HG02678 (cell line): ENCODE data around the gene KLHL29.

Experiments used
- ATAC-seq: cut with Tn5 transposase; IDR thresholded peaks from one replicate; pipeline ENCODE4 v1.9.1; 2021; ENCODE audit warnings: mild to moderate bottlenecking, moderate library complexity; ENCODE audit not compliant: unreplicated experiment

The KLHL29 gene

DNA sequence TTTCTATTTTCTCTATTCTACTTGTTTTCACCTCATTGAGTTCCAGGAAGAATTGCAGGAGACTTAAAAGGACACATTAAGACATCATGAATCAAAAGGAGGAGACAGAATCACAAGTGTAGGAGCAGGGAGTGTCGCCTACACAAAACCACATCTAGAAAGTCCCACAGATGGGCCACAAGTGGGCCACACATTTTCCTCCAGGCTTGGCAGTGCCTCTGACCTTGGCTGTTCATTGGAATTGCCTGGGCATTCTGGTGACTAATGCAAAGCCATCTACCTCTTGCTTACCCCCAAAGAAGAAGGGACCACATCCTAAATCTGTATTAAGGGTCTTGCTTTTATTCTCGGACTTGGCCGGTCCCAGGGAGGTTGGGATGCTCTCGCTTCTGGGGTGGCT lies 103.6 kb downstream of the KLHL29 start:
- ATAC-seq: no peak

DNA sequence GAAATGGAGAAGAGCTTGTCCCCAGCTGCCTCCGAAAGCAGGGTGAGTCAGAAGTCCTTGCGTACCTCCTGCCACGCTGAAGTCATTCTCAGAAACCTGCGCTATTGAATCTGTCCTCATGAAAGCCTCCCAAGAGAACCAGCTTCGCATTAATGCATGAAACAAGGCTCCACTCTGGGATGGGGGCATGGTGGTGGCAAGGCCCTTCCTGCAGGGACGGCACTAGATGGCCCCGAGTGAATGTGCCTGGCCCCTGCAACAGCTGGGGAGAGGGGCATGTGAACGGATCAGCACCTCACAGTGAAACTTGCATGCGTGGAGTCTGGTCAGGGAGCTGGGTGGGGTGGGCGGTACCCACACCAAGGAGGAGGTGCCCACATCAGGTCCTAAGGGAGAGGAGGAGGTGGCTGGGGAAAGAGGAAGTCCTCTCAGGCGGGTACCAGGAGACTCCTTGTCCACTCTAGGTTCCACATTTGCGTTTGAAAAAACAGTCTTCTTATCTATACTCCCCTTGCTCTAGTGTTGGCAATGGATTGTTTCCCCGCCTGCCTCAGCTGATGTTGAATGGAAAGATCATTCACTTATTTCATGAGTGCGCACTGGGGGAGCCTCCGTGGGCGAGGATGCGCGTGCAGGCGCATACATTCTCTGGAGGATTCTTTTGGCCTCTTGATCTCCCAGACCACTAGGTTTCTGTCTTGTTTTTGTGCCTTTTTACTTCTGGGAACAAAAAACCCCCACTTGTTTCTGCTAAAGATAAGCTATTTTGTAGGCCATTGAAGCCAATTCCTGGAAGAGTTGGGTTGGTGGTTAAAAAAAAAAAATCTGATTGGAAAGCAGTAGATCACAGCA lies 104.7 kb downstream of the KLHL29 start:
- ATAC-seq: no peak

DNA sequence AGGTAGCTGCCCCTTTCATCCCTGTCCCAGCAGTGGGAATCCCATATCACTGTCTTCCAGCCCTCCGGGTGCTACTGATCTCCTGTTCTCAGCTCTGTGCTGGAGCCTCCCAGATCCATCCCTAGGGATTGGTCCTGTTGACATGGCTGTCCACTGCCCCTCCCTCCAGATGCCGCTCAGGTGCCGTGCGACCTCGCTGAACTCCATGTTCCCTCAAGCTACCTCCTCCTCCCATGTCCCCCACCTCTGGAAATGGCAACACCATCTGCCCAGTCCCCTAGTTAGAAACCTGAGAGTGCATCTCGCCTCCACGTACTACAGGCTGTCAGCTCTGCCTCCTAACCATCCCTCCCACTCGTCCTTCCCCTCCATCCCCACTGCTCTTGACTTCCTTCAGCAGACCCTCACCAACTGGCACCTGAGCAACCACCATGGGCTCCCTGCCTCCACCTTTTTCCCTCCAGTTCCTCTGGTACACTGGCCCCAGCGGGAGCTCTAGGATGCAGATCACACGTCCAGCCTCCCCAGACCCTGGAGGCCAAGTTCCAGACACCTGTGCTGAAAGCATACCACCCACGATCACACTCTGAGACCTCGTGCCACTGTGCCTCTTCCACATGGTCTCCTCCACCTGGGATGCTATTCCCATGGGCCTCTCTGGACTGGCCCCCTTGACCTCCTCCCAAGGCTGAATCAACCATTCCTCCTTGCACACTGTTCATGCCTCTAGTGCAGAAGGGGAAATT lies 106.8 kb downstream of the KLHL29 start:
- no peak for ATAC-seq

DNA sequence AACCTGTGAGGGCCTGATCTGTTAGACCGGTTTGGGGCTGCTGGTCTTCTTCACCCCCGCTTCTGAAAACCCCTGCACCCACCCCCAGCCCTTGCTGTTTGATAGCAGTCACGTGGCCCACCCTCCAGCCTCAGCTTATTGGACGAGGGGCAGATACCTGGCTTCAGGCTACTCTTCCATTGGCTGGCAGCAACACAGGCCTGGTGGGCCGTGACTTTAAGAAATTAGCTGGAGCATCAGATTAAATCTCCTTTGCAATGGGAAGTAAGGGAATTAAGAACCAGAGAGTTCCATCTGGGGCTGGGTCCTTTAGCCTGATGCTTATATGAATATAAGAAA lies 107.3 kb downstream of the KLHL29 start:
- no peak for ATAC-seq

DNA sequence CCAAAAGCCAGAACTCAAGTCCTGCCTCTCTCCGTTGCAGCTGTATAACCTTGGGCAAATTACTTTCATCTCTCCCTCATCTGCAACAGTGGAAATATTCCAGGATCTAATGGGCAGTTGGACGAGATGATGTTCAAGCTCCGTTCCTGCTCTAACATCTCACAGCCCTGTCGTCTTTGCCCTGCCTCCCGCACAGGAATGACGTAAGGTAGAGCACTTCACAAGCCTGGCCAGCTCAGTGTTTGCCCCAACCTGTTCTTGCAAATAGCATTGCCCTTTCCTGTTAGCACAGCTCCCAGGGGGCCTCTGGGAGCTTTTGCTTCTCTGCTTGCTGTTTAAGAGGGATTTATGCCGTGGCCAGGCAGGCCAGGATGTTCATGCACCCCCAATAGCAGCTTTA lies 107.9 kb downstream of the KLHL29 start:
- ATAC-seq: no peak

DNA sequence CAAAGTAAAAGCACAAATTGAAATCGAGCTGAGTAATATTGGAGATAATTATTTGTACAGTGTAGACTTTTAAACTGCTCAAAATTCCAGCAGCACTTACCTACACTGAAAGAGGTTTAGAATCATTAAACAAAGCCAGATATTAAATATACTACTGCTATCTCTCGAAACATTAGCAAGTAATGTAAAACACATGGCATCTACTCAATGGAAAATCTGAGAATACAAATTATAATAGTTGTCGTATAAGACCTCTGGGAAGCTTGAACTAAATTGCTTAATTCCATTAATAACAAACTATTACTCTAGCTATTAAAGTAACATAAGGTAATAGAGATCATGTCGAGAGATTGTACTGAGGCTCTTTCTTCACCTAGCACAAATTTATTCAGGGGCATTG lies 108.9 kb downstream of the KLHL29 start:
- no peak for ATAC-seq

DNA sequence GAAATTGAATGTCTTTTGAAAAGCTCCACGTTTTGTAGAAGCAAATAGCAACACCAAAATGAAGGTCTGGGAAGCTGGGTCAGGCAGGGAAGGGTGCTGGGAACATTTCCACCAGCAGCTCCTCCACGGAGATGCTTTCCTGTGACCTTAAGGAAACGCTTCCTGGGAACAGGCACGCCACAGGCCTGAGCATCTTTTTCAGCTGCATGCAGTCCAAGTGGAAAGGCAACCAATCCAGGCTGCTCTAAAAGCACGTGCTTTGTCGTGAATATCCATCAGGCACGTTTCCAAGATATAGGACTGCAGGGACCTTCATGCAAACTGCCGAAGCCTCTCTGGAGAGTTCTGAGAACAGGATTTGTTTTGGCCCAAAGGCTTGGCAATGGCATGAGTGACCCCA lies 109.3 kb downstream of the KLHL29 start:
- ATAC-seq: no peak

DNA sequence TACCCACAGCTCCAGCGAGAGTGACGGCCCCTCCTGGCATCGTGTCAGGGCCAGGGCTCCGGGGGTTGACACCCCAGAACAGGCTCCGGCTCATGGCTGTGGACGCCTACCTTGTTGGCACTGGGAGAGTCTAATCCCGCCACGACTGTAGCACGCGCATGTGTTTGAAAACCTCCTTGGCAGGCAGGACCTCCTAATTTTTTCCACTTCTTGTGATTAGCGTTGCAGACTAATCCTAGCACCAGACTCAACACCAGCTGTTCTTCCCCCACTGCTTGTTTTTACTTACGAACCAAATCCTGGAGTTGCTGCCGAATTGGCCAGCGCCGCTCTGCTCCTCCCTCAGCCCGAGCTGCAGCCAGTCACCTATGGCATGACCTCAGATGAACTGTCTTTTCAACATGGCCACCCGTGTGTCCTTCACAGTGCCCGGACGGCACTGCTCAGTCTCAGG lies 110.7 kb downstream of the KLHL29 start:
- ATAC-seq: no peak

DNA sequence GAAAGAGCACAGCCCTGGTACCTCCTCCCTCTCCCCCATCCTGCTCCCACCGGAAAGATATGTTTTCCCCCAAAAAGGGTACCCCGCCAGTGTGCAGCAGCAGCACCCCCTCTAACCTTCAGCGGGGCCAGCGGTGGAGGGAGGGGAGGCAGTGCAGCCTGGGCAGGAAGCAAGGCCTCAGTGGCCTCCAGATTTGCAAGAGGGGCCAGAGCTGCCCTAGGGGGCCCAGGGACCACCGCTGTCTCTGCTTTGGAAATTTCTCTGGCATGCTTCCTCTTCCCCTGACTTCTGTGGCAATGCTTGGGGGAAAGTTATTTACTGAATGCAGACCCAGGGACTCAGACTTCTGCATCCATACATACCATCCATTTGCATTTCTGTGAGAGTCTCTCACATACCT lies 111.5 kb downstream of the KLHL29 start:
- ATAC-seq: no peak

DNA sequence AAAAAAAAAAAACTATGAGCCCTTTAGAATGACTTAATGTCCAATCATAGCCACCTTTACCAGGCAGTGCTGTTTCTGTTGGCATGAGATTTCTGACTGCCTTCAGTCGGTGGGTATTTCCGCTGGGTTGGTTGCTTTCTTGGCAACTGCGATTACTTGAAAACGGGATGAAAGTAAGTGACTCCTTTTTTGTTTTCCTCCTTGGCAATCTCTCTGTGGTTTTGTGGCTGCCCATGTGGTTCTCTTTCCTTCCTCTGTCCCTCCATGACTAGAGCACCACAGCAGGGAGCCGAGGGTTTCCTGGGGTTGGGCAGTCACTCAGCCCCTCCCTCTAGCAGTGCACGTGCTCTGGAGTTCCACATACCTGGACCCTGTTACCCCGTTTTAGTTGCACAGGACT lies 112.1 kb downstream of the KLHL29 start:
- ATAC-seq: no peak

DNA sequence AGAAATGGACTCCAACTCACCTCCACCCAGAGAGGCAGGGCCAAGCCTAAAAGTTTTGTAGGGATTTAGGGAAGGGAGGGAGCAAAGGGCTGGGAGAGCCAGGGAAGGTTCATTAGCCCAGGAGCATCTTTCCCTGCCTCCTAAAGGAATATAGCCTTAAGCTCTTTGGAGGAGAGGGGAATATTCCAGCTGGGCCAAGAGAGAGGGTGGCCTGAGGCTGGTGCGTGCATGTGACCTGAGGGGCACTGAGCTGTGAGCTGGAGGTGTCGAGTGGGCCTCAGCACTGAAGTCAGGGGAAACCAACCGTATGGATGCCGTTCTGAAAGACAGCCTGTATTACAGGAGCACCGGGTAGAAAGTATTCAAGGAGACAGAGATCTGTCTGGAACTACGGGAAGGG lies 112.6 kb downstream of the KLHL29 start:
- no peak for ATAC-seq

DNA sequence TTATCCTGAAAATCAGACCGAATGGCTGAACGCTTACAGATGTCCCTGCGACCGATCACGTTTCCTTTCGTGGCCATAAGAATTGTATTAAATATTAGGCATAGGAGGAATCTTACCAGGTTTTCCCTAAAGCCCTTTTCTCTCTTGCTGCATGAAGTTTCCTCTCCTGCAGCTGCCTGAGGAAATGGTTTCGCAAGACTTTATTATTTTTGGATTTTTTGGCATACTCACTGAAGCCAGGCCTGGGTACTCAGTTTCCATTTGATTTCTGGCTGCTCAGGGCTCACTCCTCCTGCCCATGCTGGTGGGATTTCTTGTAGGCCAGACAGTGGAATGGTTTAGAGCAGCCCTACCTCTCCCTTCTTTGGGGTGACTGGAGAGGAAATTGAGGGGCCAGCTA lies 114.0 kb downstream of the KLHL29 start:
- no peak for ATAC-seq

DNA sequence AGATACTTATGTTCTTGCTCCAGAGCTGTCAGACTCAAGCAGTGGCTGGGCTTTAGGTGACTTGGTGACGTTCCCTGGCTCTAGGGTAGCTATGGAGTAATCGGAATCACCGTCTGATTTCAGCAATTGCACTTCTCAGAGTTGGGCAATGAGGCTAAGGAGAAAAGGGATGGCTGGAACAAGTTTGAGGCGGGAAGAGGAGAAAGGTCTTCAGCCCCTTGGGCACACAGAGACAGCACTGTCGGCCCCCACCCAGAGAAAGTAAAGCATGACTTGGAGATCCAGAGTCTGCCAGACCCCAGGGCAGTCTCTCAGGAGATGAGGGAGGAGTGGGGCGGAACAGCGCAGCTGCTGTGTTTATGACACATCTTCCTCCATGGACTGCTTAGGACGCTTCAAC lies 114.5 kb downstream of the KLHL29 start:
- no peak for ATAC-seq

DNA sequence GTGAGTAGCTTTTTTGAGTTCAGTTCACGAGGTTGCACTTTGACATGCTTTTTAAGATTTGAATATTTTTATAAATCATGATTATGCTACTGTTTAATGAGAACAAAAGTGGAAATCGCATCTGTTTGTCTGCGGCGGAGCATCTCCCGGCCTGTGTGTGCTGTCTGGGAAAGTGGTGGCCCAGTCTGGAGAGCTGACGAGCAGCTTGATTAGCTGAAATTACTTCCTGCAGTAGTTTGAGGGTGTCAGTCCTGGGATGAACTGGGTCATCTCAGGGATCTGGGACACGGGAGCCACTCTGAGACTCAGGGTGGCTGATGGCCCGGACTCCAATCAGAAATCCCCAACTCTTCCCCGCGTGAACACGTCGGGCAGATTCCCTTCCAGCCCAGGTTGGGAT lies 115.9 kb downstream of the KLHL29 start:
- ATAC-seq: no peak

DNA sequence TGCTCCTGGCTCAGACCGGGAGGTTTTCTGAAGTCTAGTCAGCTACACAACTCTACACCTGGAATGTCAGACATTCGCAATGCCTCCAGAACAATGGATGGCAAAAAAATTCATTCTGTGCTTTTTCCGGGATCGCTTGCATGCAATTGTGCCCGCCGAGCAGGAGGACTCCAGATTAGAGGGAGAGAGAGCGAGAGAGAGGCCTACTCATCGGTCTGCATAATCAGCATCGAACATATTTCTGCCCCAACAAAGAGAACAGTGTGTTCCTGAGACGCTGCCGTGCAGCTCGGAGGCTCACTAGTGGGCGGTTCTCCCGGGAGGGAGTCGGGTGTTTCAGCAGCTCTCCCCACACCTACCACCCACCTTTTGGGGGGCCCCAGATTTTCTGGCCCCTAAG lies 117.1 kb downstream of the KLHL29 start:
- no peak for ATAC-seq

DNA sequence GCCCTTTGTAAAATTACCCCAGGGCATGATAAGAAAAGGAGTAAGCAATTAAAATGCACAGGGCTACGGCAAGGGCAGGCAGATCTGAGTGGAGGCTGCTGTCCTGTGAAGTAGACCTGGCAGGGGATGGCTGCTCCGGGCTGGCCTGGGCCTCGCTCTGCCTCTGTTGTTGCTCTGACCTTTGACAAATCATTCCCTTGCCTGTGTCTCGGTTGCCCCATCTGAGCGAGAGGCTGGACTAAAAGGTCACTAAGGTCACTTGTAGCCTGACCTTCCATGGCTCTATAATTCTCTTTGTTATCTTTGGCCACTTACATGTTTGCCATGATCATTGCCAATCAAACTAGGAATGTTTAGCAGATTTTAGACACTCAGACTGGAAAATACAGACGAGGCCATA lies 118.1 kb downstream of the KLHL29 start:
- ATAC-seq: no peak

DNA sequence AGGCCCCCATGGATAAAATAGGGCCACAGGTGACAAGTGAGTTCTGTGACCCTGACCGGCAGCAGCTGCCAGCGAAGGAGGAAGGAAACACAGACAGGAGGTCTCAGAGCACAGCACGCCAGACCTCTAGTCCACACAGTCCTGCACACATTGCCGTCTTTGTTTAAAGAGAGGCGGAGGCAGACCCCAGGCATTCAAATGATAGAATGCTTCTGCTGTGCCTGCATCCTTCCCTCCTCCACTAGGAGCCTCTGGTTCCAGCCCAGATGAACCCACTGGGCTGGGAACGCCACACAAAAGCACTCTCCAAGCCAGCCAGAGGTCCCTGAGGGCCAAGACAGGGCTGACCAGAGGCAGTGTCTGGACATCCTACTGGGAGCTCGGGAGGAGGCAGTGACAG lies 118.7 kb downstream of the KLHL29 start:
- no peak for ATAC-seq

DNA sequence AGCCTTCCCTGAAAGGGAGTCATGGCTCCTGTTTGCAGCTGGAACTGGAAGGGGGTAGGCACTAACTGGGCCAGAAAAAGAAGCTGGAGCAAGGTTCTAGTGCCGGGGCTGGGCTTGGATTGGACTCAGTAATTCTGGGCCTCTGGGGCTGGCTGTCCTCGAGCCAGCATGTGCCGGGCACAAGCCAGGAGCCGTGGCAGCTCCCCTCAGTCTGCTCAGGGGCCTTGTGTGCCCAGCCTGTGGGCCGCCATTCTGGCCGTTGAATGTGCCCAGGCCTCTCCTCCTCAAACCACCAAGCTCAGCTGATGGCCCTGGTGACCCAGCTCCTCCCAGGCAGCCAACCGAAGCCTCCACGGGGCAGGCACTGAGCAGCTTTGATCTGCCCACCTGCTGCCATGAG lies 119.6 kb downstream of the KLHL29 start:
- ATAC-seq: no peak

DNA sequence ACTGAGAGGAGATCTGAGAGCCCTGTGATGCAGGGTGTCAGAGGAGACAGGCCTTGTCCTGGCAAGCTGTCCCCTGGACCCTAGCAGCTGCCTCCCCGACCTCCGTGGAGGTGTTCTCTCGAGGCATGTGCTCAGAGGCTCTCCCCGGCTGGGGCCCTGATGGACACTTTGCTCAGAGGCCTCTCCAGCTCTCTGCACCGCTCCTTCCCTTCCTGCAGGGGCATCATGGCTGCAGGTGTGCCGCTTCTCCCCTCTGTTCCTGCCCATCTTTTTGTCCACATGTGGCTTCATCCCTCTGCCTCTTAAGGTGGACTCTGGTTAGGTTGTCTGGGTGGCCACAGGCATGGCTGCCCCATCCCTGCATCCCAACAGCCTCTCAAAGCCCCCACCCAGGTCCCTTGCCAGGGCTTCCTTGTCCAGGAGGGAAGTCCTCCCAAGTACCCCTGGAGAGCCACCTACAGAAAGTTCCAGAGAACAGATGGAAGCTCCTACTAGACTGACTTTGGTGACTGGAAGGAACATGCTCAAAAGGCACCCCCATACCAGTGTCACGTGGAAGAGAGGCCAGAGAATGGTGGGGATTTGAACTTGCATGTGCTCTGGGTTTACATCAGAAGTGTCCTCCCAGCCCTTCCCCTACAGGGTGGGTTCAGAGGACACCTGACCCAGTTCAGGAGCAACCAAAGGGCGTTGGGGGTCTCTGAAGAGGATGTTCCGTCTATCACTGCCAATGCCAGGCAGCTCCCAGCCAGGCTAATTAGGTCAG lies 120.4 kb downstream of the KLHL29 start:
- no peak for ATAC-seq

DNA sequence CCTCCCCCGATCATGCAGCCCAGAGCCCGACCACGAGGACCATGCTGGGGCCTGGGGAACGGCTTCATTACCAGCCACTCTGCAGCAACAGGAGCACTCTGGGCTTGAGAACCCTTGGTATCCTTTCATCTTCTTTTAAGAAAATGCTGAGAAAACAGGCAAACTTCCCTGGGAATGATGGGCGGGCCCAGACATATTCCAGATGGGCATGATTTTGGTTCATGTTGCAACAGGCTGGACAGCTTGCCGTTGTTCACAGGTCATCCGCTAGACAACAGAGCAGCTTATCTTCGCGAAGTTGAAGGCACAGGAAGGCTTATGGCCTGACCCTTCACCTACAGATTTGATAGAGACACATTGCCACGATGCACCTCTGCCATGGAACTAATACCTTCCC lies 121.0 kb downstream of the KLHL29 start:
- ATAC-seq: no peak

DNA sequence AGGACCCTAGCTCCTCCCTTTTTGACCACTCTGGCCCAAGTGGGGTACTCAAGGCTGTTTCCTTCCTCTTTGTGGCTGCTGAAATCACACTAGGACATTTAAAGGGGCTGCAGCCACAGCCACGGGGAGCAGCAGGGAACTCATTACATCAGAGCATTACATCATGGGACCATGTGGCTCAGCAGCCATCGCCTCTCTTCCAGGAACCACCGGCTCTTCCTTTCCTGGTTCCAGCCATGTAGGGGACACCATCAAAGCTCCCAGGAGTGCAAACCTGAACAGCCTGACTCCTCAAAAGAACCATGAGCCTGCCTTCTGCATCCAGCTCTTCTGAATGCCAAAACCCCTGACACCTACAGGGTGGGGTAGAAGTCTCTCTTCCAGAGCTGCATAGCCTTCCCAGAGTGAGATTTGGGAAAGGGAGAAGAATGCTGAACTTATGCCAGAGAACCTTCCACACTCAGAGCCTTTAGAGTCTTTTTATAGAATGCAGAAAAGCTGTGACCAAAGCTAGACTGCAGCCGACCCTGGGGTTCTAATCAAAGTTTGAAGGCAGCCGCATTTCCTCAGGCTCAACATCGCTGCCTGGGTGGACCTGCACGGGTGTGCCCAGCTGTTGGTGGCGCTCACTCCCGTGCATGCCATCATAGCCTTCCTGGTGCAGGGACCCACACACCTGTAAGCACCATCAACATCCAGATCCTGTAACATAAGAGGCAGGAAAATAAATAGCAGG lies 121.7 kb downstream of the KLHL29 start:
- no peak for ATAC-seq
